Measurements from ENCODE around the gene TCEANC2. TPM values are rescaled to one million over a fixed set of nuclear protein-coding genes. Genes with fewer than 3 reads are reported as not detected.

The TCEANC2 gene
- total and polyA plus RNA-seq, 4 donors: 0.89 to 2.1 (median 1.7) TPM

- no peak for DNase-seq (ENCODE audit: low spot score)
- H3K27ac ChIP-seq (ENCODE audit: low read depth in 1 of 2, low read length in 2 of 2): no peak overlapping the region
- no peaks in the 10 kb centered on the region for H3K9me3 ChIP-seq (ENCODE audit: control insufficient read depth in 4 of 4, low read length in 3 of 4)
- H3K36me3 ChIP-seq (ENCODE audit: control insufficient read depth in 4 of 4, insufficient read depth in 3 of 4, low read depth in 1 of 4, low read length in 3 of 4): no peaks in the 10 kb centered on the region
- TF ChIP-seq, protein P1, sequence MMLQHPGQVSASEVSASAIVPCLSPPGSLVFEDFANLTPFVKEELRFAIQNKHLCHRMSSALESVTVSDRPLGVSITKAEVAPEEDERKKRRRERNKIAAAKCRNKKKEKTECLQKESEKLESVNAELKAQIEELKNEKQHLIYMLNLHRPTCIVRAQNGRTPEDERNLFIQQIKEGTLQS (IDR thresholded peaks at IDR 0.05): no peak
- TF ChIP-seq, protein P2, sequence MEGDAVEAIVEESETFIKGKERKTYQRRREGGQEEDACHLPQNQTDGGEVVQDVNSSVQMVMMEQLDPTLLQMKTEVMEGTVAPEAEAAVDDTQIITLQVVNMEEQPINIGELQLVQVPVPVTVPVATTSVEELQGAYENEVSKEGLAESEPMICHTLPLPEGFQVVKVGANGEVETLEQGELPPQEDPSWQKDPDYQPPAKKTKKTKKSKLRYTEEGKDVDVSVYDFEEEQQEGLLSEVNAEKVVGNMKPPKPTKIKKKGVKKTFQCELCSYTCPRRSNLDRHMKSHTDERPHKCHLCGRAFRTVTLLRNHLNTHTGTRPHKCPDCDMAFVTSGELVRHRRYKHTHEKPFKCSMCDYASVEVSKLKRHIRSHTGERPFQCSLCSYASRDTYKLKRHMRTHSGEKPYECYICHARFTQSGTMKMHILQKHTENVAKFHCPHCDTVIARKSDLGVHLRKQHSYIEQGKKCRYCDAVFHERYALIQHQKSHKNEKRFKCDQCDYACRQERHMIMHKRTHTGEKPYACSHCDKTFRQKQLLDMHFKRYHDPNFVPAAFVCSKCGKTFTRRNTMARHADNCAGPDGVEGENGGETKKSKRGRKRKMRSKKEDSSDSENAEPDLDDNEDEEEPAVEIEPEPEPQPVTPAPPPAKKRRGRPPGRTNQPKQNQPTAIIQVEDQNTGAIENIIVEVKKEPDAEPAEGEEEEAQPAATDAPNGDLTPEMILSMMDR (IDR thresholded peaks at IDR 0.05; ENCODE audit: low read depth, low read length, missing input control): no peak
- TF ChIP-seq GABPA (IDR thresholded peaks at IDR 0.05 in 1 of 2, conservative IDR thresholded peaks at IDR 0.05 in 1 of 2): no peak
- TF ChIP-seq NR2F2 (IDR thresholded peaks at IDR 0.05): no peak
- no peak for TF ChIP-seq JUND (IDR thresholded peaks at IDR 0.05)
- 73% methylated on average over 5 of the region's 5 CpGs for WGBS
- no peak overlapping the region for H3K4me3 ChIP-seq (ENCODE audit: low read depth in 1 of 3, low read length in 3 of 3)
- H3K4me1 ChIP-seq (ENCODE audit: control insufficient read depth in 4 of 4, insufficient read depth in 4 of 4, low read length in 3 of 4): no peaks in the 10 kb centered on the region
- no peaks in the 10 kb centered on the region for H3K27me3 ChIP-seq (ENCODE audit: control insufficient read depth in 4 of 4, insufficient read depth in 4 of 4, low read length in 3 of 4)
- no peak overlapping the region for H3K9ac ChIP-seq (ENCODE audit: low read depth in 1 of 2, low read length in 2 of 2)
These were observed 82.2 kb downstream of the TCEANC2 start for GRCh38 chr1:54135436-54136120.

DNA sequence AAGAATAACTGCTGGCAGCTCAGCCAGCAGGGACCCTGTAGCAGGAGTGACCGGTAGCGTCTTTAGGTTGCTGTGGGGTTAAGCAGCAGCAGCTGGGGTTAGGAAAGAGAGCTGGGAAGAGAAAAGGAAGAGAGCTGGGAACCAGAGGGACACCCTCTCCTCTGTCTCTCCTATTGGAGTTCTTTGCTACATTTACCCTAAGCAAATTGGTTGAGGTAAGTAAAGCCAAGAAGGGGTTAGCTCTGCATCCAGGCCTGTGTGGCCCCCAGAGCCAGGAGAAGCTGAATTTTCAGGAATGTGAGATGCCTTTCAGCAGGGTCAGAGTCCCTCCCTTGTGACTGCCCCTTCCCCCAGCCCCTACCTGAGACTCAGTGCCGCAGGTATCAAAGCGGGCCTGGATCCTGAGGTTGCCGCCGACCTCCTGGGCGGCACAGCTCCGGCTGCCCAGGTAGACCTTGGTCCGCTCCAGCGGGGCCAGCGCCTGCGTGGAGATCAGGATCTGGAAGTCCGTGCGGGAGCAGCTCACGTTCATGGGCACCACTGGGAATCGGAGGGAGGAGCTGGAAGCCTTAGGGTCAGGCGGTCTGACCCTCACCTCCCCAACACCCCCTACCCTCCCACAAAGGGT is 83.0 kb downstream of the TCEANC2 start:
- no peak overlapping the region for H3K27ac ChIP-seq (ENCODE audit: low read depth in 1 of 2, low read length in 2 of 2)
- no peaks in the 10 kb centered on the region for H3K4me1 ChIP-seq (ENCODE audit: control insufficient read depth in 4 of 4, insufficient read depth in 4 of 4, low read length in 3 of 4)
- WGBS: 96% methylated on average over 17 of the region's 17 CpGs
- no peak for DNase-seq (ENCODE audit: low spot score)
- no peaks in the 10 kb centered on the region for H3K9me3 ChIP-seq (ENCODE audit: control insufficient read depth in 4 of 4, low read length in 3 of 4)
- no peaks in the 10 kb centered on the region for H3K36me3 ChIP-seq (ENCODE audit: control insufficient read depth in 4 of 4, insufficient read depth in 3 of 4, low read depth in 1 of 4, low read length in 3 of 4)
- TF ChIP-seq RAD21 (IDR thresholded peaks at IDR 0.05) (no peak), FOXA2 (IDR thresholded peaks at IDR 0.05) (no peak), RXRA (IDR thresholded peaks at IDR 0.05) (no peak), EGR1 (IDR thresholded peaks at IDR 0.05; ENCODE audit: low read depth in 2 of 2) (no peak)
- TF ChIP-seq, protein P1 (IDR thresholded peaks at IDR 0.05): no peak
- no peak overlapping the region for H3K4me3 ChIP-seq (ENCODE audit: low read depth in 1 of 3, low read length in 3 of 3)
- no peak overlapping the region for H3K9ac ChIP-seq (ENCODE audit: low read depth in 1 of 2, low read length in 2 of 2)
- H3K27me3 ChIP-seq (ENCODE audit: control insufficient read depth in 4 of 4, insufficient read depth in 4 of 4, low read length in 3 of 4): no peaks in the 10 kb centered on the region

DNA sequence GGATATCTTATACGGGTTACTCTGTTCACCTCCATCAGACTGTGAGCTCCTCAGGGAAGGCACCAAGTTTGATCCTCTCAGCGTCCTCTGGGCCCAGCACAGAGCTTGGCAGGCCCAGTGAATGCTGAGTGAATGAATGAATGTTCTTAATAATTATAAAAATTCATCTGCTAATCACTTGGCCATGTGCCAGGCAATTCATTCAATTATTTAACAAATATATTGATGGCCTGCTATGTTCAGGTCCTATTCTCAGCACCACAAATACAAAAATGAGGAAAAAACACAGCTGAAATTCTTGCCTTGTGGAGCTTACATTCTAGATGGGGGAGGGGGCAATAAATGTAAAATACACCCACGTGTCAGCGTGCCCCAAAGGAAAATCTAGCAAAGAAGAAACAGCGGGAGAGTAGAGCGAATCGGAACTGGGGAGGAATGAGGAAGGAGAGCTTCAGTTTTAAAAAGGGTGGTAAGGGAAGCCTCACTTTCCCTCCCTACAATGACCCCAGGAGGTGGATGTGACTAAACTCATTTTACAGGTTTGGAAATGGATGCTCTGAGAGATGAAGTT is 83.6 kb downstream of the TCEANC2 start:
- no peaks in the 10 kb centered on the region for H3K9me3 ChIP-seq (ENCODE audit: control insufficient read depth in 4 of 4, low read length in 3 of 4)
- TF ChIP-seq, protein P2 (IDR thresholded peaks at IDR 0.05; ENCODE audit: low read depth, low read length, missing input control): no peak
- TF ChIP-seq RAD21 (IDR thresholded peaks at IDR 0.05) (no peak), GABPA (IDR thresholded peaks at IDR 0.05 in 1 of 2, conservative IDR thresholded peaks at IDR 0.05 in 1 of 2) (no peak), FOXA1 (IDR thresholded peaks at IDR 0.05) (no peak), TAF1 (conservative IDR thresholded peaks at IDR 0.05) (no peak), FOXA2 (IDR thresholded peaks at IDR 0.05) (no peak), ZBTB33 (IDR thresholded peaks at IDR 0.05) (no peak), NR2F2 (IDR thresholded peaks at IDR 0.05) (no peak), MAX (IDR thresholded peaks at IDR 0.05) (no peak), EGR1 (IDR thresholded peaks at IDR 0.05; ENCODE audit: low read depth in 2 of 2) (no peak)
- H3K27ac ChIP-seq (ENCODE audit: low read depth in 1 of 2, low read length in 2 of 2): no peak overlapping the region
- DNase-seq (ENCODE audit: low spot score): no peak
- H3K9ac ChIP-seq (ENCODE audit: low read depth in 1 of 2, low read length in 2 of 2): no peak overlapping the region
- H3K4me3 ChIP-seq (ENCODE audit: low read depth in 1 of 3, low read length in 3 of 3): no peak overlapping the region
- no peaks in the 10 kb centered on the region for H3K36me3 ChIP-seq (ENCODE audit: control insufficient read depth in 4 of 4, insufficient read depth in 3 of 4, low read depth in 1 of 4, low read length in 3 of 4)
- 90% methylated on average over 7 of the region's 7 CpGs for WGBS
- no peaks in the 10 kb centered on the region for H3K27me3 ChIP-seq (ENCODE audit: control insufficient read depth in 4 of 4, insufficient read depth in 4 of 4, low read length in 3 of 4)
- H3K4me1 ChIP-seq (ENCODE audit: control insufficient read depth in 4 of 4, insufficient read depth in 4 of 4, low read length in 3 of 4): no peaks in the 10 kb centered on the region
